GM12878 (cell line): ENCODE measurements around the gene ACTMAP. TPM values are rescaled to one million over a fixed set of nuclear protein-coding genes. Genes with fewer than 3 reads are reported as not detected.

ENCODE experiments used
- ATF7 ChIP-seq: fragments of 450-650 bp; IDR thresholded peaks from 2 replicates; pipeline ENCODE4 v1.6.1; 2016; ENCODE audit warnings: low read depth, mild to moderate bottlenecking
- CBFB ChIP-seq: IDR thresholded peaks from 2 replicates; pipeline ENCODE4 v1.6.1; 2016; ENCODE audit warnings: antibody characterized with exemption, low read depth
- CREM ChIP-seq: IDR thresholded peaks from 2 replicates; pipeline ENCODE4 v1.6.1; 2014; ENCODE audit warnings: antibody characterized with exemption, low read depth
- E4F1 ChIP-seq: fragments of 450-650 bp; IDR thresholded peaks from 2 replicates; pipeline ENCODE4 v1.6.1; 2018; ENCODE audit warnings: borderline replicate concordance, mild to moderate bottlenecking; ENCODE audit not compliant: partially characterized antibody
- EGR1 ChIP-seq, 2 experiments: IDR thresholded peaks; 1 replicate in 1 of 2; 2 replicates in 1 of 2; pipeline ENCODE4 v1.6.1; 2011 to 2012; ENCODE audit warnings: low read depth in 2 of 2, low read length in 2 of 2, borderline replicate concordance in 1 of 2, mild to moderate bottlenecking in 1 of 2, moderate library complexity in 1 of 2
- ESRRA ChIP-seq: IDR thresholded peaks from 2 replicates; pipeline ENCODE4 v1.6.1; 2012; ENCODE audit warnings: mild to moderate bottlenecking, low read length, improper control_type of control experiment
- IKZF2 ChIP-seq, 2 experiments: fragments of 450-650 bp; IDR thresholded peaks; 2 replicates each; pipeline ENCODE4 v1.6.1; 2017; ENCODE audit warnings: mild to moderate bottlenecking in 2 of 2, moderate library complexity in 2 of 2
- IRF5 ChIP-seq: fragments of 450-650 bp; IDR thresholded peaks from 2 replicates; pipeline ENCODE4 v1.6.1; 2017; ENCODE audit warnings: borderline replicate concordance
- JUNB ChIP-seq: IDR thresholded peaks from 2 replicates; pipeline ENCODE4 v1.6.1; 2016; ENCODE audit warnings: antibody characterized with exemption, mild to moderate bottlenecking
- PML ChIP-seq: IDR thresholded peaks from 2 replicates; pipeline ENCODE4 v1.6.1; 2012; ENCODE audit warnings: low read length, inconsistent platforms
- POLR2AphosphoS5 ChIP-seq: IDR thresholded peaks from 2 replicates; pipeline ENCODE4 v1.6.1; 2011; ENCODE audit warnings: mild to moderate bottlenecking, low read length, inconsistent platforms
- SMARCA5 ChIP-seq: fragments of 450-650 bp; IDR thresholded peaks from 2 replicates; pipeline ENCODE4 v1.6.1; 2017; ENCODE audit warnings: mild to moderate bottlenecking
- SP1 ChIP-seq: IDR thresholded peaks from one replicate; pipeline ENCODE4 v1.6.1; 2011; ENCODE audit warnings: low read depth, low read length
- SREBF2 ChIP-seq: IDR thresholded peaks from 2 replicates; pipeline ENCODE4 v1.6.1; 2012; ENCODE audit warnings: mild to moderate bottlenecking, low read length
- ZBTB11 ChIP-seq: fragments of 450-650 bp; formaldehyde crosslinking; IDR thresholded peaks from 2 replicates; pipeline ENCODE4 v1.5.0; 2022; ENCODE audit warnings: mild to moderate bottlenecking, missing genetic modification characterization
- ZNF274 ChIP-seq: IDR thresholded peaks from one replicate; pipeline ENCODE4 v1.8.0; 2011; ENCODE audit not compliant: insufficient read length, insufficient read depth
- ZNF384 ChIP-seq: IDR thresholded peaks from 2 replicates; pipeline ENCODE4 v1.6.1; 2012; ENCODE audit warnings: low read depth, mild to moderate bottlenecking, low read length, improper control_type of control experiment, borderline replicate concordance
- ZNF622 ChIP-seq: fragments of 450-650 bp; IDR thresholded peaks from 2 replicates; pipeline ENCODE4 v1.6.1; 2017; ENCODE audit warnings: mild to moderate bottlenecking, inconsistent platforms
- polyA plus RNA-seq, 11 experiments: library from polyadenylated mRNA; depleted of rRNA in 4 of 11; unstranded in 6 of 11; stranded (reverse) in 5 of 11; fragments of >200 nt; fragmentation: Nextera tagmentation in 4 of 11; fragmentation: Illumina TruSeq in 1 of 11; extraction: Ambion mirVana in 4 of 11; extraction: Trizol in 1 of 11; gene quantifications; 1 replicate in 1 of 11; 2 replicates in 10 of 11; pipeline versions ENCODE4 v1.2.1 to v1.2.3, GENCODE V29; 2011 to 2016; ENCODE audit warnings: inconsistent platforms in 2 of 11, missing spikeins in 2 of 11, low read depth in 1 of 11
- total RNA-seq, 4 experiments: library from RNA; depleted of rRNA in 3 of 4; stranded (reverse); fragments of >200 nt in 3 of 4; fragmentation: Illumina TruSeq in 1 of 4; extraction: Trizol in 1 of 4; gene quantifications; 2 replicates each; pipeline versions ENCODE4 v1.2.1 to v1.2.3, GENCODE V29; 2013 to 2021
- TF ChIP-seq, protein P1 (sequence below): IDR thresholded peaks from 2 replicates; pipeline ENCODE4 v1.6.1; 2011; ENCODE audit warnings: low read depth, mild to moderate bottlenecking, low read length, moderate library complexity, borderline replicate concordance; ENCODE audit errors: extremely low read depth
- TF ChIP-seq, protein P2 (sequence below): IDR thresholded peaks from 2 replicates; pipeline ENCODE4 v1.6.1; 2011; ENCODE audit warnings: low read depth, low read length, improper control_type of control experiment, borderline replicate concordance

The ACTMAP gene
- total and polyA plus RNA-seq, 10 of the 15 experiments (the other 5 are each of a cell fraction or from before 2014, with no cell fraction given), result 3.0 to 26.2 (median 11.1) TPM

- TF ChIP-seq IRF5 (no peak), JUNB (no peak), ZNF274 (no peak), ATF7 (no peak), ZNF384 (no peak), SREBF2 (no peak), POLR2AphosphoS5 (peak; percentile 88), IKZF2 (IDR thresholded peaks at IDR 0.05) (peak in 1 of 2 experiments; percentile 62; a peak in 2 of 4 replicates), SP1 (no peak), ZBTB11 (CRISPR knock-in tag) (no peak), PML (peak; percentile 93), E4F1 (no peak), CBFB (peak; percentile 16; the same call in 1 of the 2 replicates), EGR1 (IDR thresholded peaks at IDR 0.05; ENCODE audit: borderline replicate concordance in 1 of 2, low read depth in 2 of 2, low read length in 2 of 2) (no peak), ZNF622 (no peak), SMARCA5 (0 out of 2 replicates have a peak, but pooled peaks have one; percentile 75), ESRRA (no peak), CREM (peak; percentile 22; the same call in 1 of the 2 replicates)
- TF ChIP-seq, protein P1, sequence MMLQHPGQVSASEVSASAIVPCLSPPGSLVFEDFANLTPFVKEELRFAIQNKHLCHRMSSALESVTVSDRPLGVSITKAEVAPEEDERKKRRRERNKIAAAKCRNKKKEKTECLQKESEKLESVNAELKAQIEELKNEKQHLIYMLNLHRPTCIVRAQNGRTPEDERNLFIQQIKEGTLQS, result no peak
- TF ChIP-seq, protein P2, sequence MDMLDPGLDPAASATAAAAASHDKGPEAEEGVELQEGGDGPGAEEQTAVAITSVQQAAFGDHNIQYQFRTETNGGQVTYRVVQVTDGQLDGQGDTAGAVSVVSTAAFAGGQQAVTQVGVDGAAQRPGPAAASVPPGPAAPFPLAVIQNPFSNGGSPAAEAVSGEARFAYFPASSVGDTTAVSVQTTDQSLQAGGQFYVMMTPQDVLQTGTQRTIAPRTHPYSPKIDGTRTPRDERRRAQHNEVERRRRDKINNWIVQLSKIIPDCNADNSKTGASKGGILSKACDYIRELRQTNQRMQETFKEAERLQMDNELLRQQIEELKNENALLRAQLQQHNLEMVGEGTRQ, result no peak
These were observed 47.8 kb upstream of the ACTMAP start (continued) for GRCh38 chr19:40797963-40798682.
